GM23338 (cell line): ENCODE results near the gene RNF41.

ENCODE experiments used
- EZH2 ChIP-seq: fragments of 200-600 bp; sonication (generic); IDR thresholded peaks from one replicate; pipeline ENCODE4 v1.8.0; 2017; ENCODE audit warnings: antibody characterized with exemption, mild to moderate bottlenecking, low read depth; ENCODE audit not compliant: unreplicated experiment
- EZH2phosphoT487 ChIP-seq: fragments of 200-600 bp; sonication (generic); IDR thresholded peaks from one replicate; pipeline ENCODE4 v1.8.1; 2018; ENCODE audit warnings: antibody characterized with exemption; ENCODE audit not compliant: unreplicated experiment
- TF ChIP-seq, protein P1 (sequence below), 2 experiments: fragments of 200-600 bp in 1 of 2; sonication (generic) in 1 of 2; conservative IDR thresholded peaks; 2 replicates each; pipeline versions ENCODE4 v1.5.1 to v1.6.1; 2016 to 2017; ENCODE audit warnings: antibody characterized with exemption in 2 of 2, low read depth in 2 of 2, mild to moderate bottlenecking in 2 of 2, moderate library complexity in 1 of 2
- TF ChIP-seq, protein P2 (sequence below): IDR thresholded peaks from 2 replicates; pipeline ENCODE4 v1.6.1; 2016; ENCODE audit warnings: antibody characterized with exemption

DNA sequence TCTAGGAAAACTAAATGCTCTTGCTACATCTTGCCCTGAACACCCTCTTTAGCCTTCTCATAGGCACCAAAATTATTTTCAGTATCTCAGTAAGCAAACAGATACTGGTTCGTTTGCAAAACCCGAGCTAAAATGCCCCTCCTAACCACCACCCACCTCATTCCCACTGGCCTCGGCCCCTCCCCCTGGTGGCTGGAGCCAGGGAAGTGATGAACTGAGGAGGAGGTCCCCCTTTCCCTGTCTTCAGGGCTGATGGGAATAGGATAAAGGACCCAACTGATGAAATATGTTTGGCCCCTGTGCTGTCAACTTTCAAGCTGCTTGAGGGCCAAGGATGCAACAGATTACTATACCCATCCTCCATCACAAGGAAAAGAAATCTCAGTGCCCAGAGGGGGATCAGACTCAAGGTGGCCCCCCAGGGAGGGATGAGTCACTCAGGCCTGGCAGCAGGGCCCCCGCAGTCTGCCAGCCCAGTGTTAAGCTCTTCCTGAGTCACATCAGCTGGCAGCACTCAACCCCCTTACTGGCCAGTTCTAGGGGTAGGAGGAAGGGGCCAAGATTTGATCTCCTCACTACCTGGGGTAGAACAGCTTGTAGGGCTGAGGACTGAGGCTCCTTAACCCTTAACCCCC lies 34.7 kb upstream of the RNF41 start:
- no peak for TF ChIP-seq EZH2phosphoT487
- TF ChIP-seq, protein P1, sequence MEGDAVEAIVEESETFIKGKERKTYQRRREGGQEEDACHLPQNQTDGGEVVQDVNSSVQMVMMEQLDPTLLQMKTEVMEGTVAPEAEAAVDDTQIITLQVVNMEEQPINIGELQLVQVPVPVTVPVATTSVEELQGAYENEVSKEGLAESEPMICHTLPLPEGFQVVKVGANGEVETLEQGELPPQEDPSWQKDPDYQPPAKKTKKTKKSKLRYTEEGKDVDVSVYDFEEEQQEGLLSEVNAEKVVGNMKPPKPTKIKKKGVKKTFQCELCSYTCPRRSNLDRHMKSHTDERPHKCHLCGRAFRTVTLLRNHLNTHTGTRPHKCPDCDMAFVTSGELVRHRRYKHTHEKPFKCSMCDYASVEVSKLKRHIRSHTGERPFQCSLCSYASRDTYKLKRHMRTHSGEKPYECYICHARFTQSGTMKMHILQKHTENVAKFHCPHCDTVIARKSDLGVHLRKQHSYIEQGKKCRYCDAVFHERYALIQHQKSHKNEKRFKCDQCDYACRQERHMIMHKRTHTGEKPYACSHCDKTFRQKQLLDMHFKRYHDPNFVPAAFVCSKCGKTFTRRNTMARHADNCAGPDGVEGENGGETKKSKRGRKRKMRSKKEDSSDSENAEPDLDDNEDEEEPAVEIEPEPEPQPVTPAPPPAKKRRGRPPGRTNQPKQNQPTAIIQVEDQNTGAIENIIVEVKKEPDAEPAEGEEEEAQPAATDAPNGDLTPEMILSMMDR (conservative IDR thresholded peaks at IDR 0.05; ENCODE audit: low read depth in 2 of 2) = peak; percentile 22 to 28; a peak in 1 of 4 replicates
- no peak for TF ChIP-seq EZH2
- TF ChIP-seq, protein P2, sequence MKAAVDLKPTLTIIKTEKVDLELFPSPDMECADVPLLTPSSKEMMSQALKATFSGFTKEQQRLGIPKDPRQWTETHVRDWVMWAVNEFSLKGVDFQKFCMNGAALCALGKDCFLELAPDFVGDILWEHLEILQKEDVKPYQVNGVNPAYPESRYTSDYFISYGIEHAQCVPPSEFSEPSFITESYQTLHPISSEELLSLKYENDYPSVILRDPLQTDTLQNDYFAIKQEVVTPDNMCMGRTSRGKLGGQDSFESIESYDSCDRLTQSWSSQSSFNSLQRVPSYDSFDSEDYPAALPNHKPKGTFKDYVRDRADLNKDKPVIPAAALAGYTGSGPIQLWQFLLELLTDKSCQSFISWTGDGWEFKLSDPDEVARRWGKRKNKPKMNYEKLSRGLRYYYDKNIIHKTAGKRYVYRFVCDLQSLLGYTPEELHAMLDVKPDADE = no peak
